NT2/D1 (cell line): ENCODE data around the gene KCNK15.

Experiments
- YY1 ChIP-seq: IDR thresholded peaks from 2 replicates; pipeline ENCODE4 v1.6.1; 2011; ENCODE audit not compliant: insufficient read length, insufficient read depth
- ZNF274 ChIP-seq: IDR thresholded peaks from 2 replicates; pipeline ENCODE4 v1.6.1; 2011; ENCODE audit warnings: mild to moderate bottlenecking, low read depth, low read length

GRCh38 chr20:44742304-44743079 lies 3.2 kb upstream of the KCNK15 start:
- TF ChIP-seq ZNF274 = no peak
- TF ChIP-seq YY1 = no peak
